NCI-H1417 (cell line): Measurements from ENCODE around the gene AIP.
A peak's percentile ranks its signal among the peaks of the same experiment; 100 is the strongest.
"Not testable (repeated sequence)": the region's sequence is repeated elsewhere in the genome, so short reads cannot be mapped to it uniquely, and the experiment has no call there.

ENCODE experiments used
- DNase-seq, 3 experiments: peaks; one replicate each; lab custom pipeline; 2025; lab: John Stamatoyannopoulos, UW

AIP gene

DNA sequence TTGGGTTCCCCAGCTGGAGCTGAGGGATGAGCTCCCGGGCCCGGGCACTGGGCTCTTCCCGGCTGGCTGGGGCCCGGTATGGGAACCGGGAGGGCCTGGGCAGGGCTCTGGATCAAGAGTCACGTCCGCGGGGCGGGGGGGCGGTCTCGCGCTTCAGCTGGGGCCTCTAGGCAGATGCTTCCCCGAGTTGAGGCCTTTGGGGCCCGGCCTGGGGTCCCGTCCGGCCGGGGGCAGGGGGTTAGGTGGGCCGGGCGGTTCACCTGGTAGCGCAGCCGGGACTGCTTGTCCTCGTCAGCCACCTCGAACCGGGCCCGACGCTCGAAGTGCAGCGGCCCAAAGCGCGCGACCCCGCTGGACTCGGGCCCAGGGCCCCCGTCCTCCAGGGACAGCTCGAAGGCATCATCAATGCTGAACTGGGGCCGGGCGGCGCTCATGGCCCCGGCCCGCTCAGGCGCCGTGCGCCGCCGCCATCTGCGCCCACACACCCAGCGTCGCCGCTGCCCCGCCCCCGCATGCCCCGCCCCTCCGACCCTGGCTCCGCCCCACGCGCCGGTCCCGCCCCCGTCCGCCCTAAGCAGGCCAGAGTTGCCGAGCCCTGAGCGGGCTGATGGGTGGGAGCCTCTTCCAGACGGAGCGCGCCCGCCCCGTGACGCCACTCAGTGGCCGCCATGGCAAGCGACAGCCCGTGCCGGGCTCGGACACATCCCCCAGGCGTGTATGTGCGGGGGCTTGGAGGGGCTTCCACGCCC lies 13.9 kb upstream of the AIP start, which contains the start of gene TMEM134:
Gene TMEM134 (minus strand): TSS at position 493 of the 749 bp plus-strand sequence. CDS start 59 bp downstream, at position 434.
- peak; percentile 85 to 93 (median 89) for DNase-seq

DNA sequence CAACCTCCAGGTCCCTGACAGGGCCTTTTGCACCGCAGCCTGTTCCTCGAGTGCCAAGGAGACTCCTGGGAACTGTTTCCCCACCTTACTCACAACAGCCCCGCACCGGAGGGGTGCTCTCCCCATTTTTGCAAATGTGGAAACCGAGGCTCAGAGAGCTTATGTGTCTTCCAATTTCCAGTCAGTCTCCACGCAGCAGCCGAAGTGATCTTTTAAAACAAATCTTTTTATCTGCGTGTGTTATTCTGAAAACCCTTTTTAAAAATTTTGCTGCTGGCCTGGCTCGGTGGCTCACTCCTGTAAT lies 13.4 kb upstream of the AIP start:
- DNase-seq = no peak

DNA sequence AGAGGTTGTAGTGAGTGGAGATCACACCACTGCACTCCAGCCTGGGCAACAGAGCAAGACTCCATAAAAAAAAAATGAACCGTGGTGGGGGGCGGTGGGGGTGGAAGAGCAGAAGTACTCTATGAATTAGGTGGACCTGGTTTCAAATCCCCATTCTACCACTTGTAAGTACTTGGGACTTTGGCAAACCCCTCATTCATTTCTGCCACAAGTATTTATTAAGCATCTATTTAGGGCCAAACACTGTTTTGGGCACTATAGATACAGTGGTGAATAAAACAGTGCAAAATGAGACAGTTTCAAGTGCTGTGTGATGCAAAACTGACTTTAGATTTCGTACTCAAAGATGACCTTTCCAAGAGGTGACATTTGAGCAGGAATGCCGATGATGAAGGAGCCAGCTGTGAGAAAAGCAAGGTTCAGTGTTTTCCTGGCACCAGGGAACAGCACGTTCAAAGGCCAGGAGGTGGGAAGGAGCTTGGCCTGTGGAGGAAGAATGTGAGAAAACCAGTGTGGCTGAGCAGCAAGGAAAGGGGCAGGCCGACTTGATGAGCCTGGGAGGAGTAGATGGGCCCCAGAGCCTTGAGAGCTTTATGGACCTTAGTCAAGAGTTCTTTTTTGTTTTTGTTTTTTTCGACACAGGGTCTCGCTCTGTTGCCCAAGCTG lies 12.4 kb upstream of the AIP start:
- no peak for DNase-seq

DNA sequence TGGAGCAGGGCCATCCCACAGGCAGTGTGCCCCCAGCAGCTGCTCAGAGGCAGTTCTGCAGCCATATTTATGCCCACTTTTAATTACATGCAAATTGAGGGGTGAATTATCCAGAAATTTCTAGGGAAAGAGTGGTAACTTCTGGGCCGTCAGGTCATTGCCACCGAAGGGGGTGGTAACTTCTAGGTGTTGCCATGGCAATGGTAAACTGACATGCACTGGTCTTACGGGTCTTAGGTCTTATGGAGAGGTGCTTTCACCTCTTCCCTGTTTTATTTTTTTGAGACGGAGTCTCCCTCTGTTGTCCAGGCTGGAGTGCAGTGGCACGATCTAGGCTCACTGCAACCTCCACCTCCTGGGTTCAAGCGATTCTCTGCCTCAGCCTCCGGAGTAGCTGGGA lies 9.9 kb upstream of the AIP start:
- no peak for DNase-seq

DNA sequence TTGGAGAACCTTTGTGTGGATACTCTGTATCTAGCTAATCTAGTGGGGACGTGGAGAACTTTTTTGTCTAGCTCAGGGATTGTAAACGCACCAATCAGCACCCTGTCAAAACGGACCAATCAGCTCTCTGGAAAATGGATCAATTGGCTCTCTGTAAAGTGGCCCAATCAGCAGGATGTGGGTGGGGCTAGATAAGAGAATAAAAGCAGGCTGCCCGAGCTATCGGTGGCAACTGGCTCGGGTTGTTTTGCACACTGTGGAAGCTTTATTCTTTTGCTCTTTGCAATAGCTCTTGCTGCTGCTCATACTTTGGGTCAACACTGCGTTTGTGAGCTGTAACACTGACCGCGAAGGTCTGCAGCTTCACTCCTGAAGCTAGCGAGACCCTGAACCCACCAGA lies 6.1 kb upstream of the AIP start:
- DNase-seq = not testable (repeated sequence)

DNA sequence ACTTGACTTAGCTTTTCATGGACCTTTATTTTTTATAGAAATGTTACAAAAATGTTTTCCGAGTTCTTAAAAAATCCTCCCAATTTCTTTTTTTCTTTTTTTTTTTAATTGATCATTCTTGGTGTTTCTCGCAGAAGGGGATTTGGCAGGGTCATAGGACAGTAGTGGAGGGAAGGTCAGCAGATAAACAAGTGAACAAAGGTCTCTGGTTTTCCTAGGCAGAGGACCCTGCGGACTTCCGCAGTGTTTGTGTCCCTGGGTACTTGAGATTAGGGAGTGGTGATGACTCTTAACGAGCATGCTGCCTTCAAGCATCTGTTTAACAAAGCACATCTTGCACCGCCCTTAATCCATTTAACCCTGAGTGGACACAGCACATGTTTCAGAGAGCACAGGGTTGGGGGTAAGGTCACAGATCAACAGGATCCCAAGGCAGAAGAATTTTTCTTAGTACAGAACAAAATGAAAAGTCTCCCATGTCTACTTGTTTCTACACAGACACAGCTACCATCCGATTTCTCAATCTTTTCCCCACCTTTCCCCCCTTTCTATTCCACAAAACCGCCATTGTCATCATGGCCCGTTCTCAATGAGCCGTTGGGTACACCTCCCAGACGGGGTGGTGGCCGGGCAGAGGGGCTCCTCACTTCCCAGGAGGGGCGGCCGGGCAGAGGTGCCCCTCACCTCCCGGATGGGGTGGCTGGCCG lies 5.3 kb upstream of the AIP start:
- DNase-seq = not testable (repeated sequence)

DNA sequence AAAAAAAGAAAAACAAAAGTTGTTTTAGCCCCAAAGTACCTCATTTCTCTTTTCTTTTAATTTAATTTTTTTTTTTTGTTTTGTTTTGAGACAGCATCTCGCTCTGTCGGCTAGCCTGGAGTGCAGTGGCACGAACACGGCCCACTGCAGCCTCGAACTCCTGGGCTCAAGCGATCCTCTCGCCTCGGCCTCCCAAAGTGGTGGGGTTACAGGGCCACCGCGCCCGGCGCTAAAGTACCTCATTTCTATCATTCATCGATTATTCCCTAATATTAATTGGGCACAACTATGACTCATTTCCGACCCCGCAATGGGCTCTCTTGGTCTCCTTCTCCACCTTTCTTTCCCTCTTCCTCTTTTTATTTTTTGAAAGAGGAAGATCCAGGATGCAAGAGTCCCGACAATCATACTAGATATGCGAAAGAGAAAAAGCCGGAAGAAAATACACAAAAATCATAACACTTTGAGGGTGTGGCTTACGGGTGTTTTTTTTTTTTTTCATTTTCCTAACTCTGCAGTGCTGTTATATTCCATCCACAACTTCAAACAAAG lies 475 bp upstream of the AIP start:
- DNase-seq = no peak

DNA sequence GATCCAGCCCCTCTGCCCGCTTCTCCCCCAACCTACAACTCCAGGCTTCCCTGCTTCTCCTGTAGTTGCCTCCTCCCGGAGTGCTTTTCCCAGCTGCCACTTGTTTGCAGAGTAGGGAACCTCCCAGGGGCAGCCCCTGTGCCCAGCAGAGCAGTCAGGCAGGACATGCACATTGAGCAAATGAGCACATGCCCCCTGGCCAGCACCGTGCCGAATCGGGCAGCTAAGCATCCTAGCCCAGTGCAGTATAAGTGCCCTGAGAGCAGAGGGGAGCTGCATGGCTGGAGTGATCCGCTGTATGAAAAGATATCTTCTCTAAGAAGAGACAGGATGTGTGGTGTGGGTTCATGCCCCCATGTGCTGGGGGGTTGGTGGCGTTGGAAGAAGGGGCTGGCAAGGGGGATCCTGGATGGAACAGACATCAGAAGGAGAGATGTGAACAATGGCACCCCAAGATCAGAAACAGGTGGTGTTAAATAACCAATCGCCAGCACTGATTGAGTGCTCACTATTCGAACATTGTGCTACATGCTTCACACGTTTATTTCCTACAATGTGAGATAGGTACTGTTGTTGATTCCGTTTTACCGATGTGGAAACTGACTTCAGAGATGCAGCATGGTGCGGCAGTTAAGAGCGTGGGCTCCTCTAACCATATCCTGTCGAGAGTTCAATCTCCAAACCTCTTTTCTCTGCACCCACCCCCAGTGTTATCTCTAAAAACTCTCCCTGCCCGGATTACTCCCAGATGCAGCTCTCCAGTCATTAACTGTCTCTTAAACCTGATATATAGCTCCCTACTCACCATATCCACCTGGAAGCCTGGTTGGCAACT lies 1.2 kb downstream of the AIP start:
- DNase-seq = no peak

DNA sequence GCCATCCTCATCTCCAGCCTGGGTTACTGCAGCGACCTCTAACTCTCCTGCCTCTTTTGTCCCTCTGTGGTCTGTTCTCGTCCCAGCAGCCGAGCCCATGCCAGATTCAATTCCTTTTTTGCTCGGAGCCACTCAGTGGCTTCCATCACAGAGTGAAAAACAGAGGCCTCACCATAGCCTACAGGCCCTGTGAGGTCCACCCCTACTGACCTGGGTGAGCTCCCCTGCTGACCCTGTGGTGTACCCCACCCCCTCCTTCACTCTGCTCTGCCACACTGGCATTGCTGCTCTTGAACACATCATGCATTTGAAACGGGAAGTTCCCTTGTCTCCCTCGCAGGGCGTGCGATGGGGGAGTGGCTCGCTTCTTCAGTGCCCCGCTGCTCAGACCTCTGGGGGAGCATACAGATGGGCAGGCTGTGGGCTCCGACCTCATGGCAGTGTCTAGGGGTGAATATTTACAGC lies 2.1 kb downstream of the AIP start:
- DNase-seq = no peak

DNA sequence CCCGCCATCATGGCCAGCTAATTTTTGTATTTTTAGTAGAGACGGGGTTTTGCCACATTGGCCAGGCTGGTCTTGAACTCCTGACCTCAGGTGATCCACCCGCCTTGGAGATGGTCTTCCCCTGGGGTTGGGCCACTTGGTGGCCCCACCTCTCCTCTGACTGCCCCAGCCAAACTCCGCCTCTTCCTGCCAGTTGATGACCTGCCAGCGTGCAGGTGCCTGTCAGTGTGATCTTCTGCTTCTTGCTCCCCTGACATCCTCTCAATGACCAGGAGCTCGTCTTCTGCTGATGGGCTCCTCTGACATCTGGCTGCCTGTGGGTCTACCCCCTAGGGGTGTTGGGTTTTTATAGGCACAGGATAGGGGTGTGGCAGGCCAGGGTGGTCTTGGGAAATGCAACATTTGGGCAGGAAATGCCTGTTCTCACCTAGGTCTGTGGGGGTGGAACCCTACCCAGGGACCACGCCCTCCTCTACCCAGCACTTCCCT lies 3.1 kb downstream of the AIP start:
- not testable (repeated sequence) for DNase-seq

DNA sequence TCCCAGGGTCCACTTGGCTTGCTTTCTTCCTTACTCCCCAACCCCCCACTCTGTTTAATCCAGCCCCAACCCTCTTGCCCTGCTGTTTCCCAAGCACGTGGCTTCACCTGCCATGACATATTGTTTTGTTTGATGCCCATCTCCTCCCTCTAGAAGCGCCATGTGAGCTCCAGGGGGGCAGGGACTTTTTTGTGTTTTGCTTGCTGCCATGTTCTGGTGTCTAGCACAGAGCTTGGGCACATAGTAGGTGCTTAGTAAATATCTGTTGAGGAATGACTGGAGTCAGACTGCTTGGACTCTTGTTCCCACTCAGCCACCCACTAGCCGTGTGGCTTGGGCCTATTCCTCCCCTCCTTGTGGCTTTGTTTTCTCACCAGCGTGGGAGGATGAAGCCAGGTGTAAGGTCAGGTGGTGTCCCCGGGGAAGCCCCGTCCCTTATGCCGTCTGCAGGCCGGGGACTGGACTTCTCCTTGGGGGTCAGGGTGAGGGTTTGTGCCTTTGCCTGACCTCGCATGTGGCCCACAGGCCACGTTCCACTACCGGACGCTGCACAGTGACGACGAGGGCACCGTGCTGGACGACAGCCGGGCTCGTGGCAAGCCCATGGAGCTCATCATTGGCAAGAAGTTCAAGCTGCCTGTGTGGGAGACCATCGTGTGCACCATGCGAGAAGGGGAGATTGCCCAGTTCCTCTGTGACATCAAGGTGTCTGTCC lies 3.8 kb downstream of the AIP start:
- no peak for DNase-seq

DNA sequence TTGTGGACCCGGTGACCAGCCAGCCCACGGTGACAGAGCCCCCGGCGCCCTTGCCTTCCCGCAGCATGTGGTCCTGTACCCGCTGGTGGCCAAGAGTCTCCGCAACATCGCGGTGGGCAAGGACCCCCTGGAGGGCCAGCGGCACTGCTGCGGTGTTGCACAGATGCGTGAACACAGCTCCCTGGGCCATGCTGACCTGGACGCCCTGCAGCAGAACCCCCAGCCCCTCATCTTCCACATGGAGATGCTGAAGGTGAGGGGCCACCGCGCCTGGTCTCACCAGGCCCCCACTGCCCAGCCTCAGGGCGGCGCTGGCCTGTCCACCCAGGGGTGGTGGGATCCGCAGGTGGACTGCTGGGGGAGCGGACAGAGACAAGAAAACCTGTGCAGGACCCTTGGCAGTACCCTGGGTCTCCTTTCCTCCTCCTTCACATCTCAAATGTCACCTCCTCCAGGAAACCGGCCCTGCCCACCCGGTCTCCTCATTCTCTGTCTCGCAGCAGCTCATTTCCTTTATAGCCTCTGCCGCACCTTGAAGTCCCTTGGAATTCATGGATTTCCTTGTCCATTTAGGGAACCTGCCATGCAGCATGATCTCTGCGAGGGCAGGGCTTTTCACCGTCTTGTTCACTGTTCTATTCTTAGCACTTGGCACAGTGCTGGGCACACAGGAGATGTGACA lies 6.5 kb downstream of the AIP start:
- DNase-seq = no peak

DNA sequence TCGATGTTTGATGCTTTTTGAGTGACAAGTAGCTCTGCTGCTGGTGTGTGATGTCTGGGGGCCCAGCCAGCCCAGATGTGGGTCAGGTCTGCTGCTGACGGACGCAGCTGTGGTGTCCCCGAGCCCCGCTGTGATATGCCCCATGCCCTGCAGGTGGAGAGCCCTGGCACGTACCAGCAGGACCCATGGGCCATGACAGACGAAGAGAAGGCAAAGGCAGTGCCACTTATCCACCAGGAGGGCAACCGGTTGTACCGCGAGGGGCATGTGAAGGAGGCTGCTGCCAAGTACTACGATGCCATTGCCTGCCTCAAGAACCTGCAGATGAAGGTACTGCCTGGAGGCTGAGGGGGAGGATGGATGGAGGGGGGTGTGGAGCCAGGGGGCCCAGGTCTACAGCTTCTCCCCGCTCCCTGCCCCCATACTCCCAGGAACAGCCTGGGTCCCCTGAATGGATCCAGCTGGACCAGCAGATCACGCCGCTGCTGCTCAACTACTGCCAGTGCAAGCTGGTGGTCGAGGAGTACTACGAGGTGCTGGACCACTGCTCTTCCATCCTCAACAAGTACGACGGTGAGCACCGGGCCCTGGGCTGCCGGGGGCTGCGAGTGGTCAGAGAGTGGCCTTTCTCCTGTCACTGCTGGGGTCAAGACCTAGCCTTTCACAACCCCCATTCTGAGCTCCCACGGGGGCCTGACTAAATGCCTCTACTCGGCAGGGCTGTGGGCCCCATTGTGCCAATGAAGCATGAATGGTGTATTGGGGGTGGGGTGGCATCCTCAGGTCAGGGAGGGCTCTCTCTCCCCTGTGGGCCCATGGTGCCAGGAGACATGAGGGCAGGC lies 7.3 kb downstream of the AIP start:
- no peak for DNase-seq

DNA sequence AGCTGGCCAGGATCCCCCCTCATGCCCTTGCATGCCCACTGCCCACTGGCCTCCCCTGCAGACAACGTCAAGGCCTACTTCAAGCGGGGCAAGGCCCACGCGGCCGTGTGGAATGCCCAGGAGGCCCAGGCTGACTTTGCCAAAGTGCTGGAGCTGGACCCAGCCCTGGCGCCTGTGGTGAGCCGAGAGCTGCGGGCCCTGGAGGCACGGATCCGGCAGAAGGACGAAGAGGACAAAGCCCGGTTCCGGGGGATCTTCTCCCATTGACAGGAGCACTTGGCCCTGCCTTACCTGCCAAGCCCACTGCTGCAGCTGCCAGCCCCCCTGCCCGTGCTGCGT lies 7.9 kb downstream of the AIP start:
- DNase-seq = no peak

DNA sequence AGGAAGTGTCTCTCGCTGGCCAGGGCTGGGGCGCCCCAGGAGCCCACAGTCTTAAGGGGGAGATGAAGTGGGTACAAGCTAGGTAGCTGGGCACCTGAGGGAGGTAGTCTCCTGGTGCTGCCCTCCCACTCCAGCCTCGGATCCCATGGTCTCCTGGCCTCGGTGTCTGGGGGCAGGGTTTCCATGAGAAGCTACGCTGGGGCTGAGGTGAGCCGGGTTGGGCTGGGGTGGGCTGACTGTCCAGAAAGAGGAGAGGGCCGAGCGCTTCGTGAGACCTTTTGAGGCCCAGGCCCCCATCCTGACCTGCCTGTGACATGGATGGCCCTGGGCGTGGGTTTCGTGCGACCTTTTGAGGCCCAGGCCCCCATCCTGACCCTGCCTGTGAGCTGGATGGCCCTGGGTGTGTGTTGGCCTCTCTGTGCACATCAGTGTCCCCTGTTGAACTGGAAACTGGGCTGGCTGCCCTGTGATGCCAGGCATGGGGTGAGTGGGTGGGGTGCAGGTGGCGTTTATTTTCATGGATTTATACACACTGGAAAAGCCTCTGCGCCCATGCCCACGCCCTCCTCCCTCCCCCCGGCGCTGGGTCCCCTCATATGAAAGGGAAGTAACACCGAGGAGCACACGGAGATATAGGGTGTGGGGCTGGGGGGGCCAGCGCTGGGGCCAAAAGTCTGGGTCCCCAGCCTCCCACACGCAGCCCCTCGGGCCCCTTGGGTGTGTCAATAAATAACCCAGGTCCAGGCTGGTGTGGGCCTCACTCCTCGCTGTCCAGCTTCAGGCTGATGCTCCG lies 8.6 kb downstream of the AIP start:
- DNase-seq = no peak

DNA sequence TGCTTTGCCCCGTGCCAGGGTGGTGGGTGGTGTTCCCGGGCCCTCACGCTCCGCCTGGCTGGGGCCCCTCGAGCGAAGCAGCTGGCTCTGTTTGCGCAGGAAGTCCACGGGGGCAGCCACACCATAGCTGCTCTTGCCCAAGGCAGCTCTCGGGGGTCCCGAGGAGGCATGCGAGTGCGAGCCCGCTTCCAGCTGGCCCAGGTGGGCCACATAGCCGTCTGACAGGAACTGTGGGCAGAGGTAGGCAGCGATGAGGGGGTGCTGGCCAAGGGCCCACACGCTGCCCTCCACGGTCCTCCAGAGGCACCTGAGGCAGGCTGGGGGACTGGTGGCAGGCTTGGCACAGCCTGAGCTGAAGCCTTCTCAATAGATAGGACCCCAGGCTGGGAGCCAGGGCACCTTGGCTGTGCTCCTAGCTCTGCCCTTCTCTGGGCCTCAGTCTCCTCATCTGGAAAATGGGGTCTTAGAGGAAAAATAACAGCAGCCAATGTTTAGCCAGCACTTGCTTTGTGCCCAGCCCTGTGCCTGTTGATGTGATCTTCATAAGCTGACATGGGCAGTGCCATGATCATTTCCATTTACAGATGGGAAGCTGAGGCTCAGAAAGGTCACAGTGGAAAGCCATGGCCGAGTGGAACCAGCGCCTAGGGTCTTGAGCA lies 9.4 kb downstream of the AIP start:
- DNase-seq = no peak

DNA sequence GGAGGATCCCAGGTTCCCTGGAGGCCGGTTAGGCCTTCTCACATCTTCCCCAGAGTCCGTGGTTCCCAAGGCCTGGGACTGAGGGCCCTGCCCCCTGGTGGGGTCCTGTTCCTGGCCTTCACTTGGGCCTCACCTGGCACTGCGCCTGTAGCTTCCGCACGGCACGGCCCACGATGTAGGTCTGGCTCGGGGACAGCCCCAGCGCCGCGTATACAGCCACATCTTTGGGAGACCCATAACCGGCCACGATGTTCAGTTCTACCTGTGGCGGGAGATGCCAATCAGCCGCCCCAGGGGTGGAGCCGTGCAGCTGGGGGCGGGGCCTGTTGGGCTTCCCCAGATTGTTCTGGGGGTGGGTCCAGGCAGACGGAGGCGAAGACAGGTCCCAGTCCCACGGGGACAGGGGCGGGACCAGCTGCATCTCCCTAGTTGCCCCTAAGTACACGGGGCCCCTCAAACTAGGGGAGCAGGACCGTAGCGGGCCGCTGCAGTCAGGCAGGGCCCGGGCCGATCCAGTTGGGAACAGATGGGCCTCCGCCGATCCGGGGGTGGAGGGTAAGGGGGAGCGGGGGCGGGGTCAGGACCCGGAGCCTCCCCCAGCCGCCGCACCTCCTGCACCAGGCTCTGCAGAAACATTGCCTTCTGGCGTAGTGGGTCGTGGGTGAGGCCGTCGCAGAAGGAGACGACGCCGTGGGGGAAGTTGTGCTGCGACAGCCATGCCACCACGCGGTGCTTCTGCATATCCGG lies 10.1 kb downstream of the AIP start:
- no peak for DNase-seq
